GM12892 (cell line): ENCODE results near the gene PHIP.

Experiments used
- DNase-seq: peaks from one replicate; pipeline ENCODE4 v3.0.0; 2011; ENCODE audit not compliant: insufficient read length
- FAIRE-seq: peaks from 2 replicates; lab custom pipeline; 2011; peaks lifted over from hg19 to GRCh38; lab: Jason Lieb, UNC
- POLR2A ChIP-seq: IDR thresholded peaks from 2 replicates; pipeline ENCODE4 v1.6.1; 2011; ENCODE audit warnings: low read depth, low read length, control low read depth
- POLR2AphosphoS5 ChIP-seq: IDR thresholded peaks from 2 replicates; pipeline ENCODE4 v1.6.1; 2011; ENCODE audit warnings: low read depth, low read length, control low read depth
- TAF1 ChIP-seq: IDR thresholded peaks from 2 replicates; pipeline ENCODE4 v1.6.1; 2011; ENCODE audit warnings: low read depth, mild to moderate bottlenecking, control low read depth, low read length, borderline replicate concordance

PHIP gene

DNA sequence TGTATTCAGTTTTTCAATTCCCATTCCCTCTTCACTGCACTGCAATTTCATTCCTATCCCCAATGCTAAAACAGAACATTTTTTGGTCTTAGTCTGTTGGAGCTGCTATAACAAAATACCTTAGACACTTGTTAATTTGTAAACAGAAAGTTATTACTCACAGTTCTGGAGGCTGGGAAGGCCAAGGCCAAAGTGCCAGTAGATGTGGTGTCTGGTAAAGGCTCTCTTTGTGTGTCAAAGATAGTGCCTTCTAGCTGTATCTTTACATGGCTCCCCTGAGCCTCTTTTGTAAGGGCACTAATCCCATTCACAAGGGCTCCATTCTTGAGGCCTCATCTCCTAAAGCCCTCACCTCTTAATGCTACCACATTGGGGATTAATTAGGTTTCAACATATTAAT is 40.0 kb downstream of the PHIP start:
- TF ChIP-seq POLR2A (no peak), POLR2AphosphoS5 (no peak), TAF1 (no peak)
- DNase-seq (no peak), FAIRE-seq (no peak)

DNA sequence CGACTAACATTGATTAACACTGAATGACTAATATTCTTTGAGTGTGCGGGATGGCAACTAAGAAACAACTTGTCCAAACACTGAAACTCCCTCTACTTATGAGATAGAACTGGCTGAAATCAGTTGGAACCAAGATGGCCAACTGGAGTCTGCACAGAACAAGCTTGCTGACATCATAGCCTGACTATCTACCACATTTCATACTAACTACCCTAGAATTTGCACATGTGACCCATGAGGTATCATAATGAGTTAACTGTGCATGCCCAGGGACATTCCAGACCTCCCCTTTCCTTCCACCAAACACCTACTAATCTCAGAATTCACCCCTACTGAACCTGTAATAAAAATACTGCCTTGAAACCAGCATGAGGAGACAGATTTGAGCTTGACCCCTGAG is 43.2 kb downstream of the PHIP start:
- FAIRE-seq (peak; percentile 50), DNase-seq (no peak)
- TF ChIP-seq TAF1 (no peak), POLR2A (no peak), POLR2AphosphoS5 (no peak)

DNA sequence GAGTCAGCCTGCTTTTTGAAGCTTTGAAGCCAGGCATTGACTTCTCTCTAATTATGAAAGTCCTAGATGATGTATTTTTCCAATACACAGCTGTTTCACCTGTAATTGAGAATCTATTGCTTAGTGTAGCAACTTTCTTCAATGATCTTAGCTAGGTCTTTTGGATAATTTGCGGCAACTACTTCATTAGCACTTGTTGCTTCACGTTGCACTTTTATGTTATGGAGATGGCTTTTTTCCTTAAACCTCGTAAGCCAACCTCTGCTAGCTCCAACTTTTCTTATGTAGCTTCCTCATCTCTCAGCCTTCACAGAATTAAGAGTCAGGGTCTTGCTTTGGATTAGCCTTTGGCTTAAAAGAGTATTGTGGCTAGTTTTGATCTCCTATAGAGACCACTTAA is 44.8 kb downstream of the PHIP start:
- no peak for TF ChIP-seq POLR2A
- no peak for TF ChIP-seq POLR2AphosphoS5
- no peak for TF ChIP-seq TAF1

DNA sequence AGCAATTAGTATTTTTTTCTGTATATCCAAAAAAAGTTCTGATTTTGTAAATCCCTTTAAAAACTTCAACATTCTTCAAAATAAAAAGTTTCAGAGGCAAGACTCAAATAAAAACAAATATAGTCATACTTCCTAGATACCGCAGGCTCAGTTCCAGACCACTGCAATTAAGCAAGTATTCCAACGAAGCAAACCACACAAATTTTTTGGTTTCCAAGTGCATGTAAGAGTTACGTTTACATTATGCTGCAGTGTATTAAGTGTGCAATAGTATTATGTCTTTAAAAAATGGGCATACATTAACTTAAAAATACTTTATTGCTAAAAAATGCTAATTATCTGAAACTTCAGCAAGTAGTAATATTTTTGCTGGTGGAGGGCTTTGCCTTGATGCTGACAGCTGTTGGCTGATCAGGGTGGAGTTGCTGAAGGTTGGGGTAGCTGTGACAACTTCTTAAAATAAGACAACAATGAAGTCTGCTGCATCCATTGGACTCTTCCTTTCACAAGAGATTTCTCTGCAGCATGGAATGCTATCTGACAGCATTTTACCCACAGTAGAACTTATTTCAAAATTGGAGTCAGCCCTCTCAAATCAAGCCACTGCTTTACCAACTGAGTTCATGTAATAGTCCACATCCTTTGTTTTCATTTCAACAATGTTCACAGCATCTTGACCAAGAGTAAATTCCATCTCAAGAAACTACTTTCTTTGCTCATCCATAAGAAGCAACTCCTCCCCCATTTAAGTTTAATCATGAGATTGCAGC is 46.0 kb downstream of the PHIP start:
- peak; percentile 53 for FAIRE-seq
- no peak for DNase-seq
- TF ChIP-seq POLR2A = no peak
- TF ChIP-seq TAF1 = no peak
- no peak for TF ChIP-seq POLR2AphosphoS5

More for the DNA sequence above, 44.8 kb downstream of the PHIP start:
- DNase-seq = no peak
- peak; percentile 70 for FAIRE-seq

DNA sequence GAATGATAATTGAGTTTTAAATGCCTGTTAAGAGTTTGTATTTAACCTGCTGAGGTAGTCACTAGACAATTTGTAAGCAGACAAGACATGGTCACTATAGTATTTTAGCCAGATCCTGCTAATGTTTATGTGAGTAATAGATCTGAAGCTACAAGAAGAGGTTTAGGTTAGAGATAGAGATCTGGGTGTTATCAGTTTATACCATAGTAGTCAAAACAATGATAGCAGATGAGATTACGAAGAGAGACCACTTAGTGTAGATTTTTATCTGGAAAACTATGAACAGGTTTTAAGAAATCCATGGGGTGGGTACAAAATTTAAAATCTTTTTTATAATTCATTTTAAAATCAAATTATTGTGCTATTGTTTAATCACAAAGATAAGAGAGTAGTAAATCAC is 47.5 kb downstream of the PHIP start:
- no peak for FAIRE-seq
- TF ChIP-seq POLR2A (no peak), POLR2AphosphoS5 (no peak), TAF1 (no peak)
- DNase-seq = no peak

DNA sequence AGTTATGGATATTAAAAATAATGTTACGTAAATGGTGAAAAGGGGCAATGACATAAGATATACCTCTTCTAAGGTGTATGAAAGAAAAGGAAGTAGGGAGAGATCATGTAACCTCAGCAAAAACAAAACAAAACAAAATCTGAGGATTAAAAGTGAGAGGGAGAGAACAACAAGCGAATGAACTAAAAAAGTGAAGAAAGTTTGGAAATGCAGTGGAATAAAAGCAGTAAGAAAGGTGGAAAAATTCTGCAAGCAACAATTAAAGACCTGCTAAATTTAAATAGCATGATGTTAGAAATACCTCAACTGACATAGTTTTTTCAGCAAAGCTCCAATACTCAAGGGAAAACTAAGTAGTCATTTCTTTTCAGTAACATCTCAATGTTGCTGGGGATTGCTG is 48.0 kb downstream of the PHIP start:
- DNase-seq = no peak
- no peak for FAIRE-seq
- TF ChIP-seq TAF1 (no peak), POLR2AphosphoS5 (no peak), POLR2A (no peak)

DNA sequence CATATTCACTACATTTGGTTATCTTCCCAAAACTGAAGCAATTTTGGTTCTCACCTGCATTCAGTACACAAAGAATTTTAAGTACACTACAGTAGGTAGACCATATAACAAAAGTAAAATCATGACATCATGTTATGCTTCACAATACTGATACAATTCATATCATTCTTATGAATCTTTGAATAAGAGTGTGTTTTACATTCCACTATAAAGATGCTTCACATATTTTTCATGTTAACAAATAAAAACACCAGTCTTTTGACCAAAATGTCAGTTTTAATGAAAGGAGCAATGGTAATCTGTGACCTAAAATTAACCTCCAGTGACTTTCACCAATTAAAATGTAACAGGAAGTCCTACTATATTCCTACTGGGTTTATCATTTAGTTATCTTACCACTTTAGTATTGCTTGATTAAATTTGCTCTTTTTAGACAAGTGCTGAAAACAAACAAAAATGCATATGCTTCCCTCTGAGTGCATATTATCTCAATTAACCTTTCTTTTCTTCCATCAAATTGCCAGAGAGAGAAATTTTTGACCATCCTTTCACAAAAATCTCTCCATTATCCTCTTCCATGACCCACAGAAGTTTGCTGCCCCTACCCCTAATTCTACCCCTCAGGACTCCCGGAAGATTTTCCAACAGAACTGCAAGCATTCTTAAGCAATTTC is 49.3 kb downstream of the PHIP start:
- DNase-seq (no peak), FAIRE-seq (no peak)
- TF ChIP-seq POLR2A = no peak

DNA sequence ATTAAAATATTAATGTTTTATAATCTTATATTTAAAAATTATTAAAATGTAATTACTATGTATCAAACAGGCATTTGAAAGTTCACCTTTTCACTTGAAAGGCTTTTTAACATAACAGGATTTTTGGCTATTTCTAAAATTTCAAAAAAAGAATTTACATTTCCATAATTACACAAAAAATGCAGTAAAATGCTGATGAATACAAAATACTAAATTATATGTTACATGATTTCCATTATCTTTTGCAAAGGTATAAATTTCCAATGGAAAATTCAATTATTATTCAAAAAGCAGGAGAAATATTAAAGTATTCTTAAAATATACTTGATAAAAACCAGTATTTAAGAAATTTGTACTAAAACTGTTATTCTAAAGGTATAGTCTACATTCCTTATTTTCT is 66.1 kb downstream of the PHIP start:
- no peak for DNase-seq
- no peak for TF ChIP-seq POLR2AphosphoS5
- TF ChIP-seq POLR2A = no peak
- TF ChIP-seq TAF1 = no peak
- no peak for FAIRE-seq

DNA sequence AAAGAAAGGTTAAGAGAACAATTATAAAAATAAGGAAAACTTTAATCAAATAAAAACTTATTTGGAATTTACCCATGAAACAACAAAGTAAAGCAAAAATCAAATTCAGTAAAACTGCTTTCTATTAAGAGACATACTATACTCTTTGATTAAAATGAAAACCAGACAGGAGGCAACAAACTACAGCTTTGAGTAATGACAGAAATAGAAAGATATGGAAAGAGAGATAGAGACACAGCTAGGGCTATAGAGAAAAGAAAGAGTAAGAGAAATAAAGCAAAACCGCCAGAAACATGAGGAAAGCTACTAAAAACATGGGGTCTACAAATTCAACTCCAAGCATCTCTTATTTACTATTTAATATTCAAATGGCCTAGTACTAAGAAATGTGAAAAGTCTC is 67.6 kb downstream of the PHIP start:
- DNase-seq (no peak), FAIRE-seq (no peak)
- TF ChIP-seq TAF1 (no peak), POLR2AphosphoS5 (no peak), POLR2A (no peak)

DNA sequence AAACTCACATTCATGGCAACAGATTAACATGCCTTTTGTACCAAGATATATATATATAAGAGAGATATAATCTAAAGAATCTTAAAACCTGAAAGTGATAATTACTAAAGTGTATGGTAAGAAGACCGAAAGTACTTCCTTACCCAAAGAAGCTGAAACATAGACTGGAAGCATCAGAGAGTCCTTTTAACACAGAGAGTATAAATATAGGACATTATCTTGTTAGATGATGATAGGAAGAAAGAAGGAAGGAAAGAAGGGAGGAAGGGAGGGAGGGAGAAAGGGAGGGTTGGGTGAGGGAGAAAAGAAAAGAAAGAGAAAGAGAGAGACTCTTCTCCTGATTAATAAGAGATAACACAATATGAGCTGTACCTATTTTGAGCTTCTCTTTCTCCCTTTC is 68.2 kb downstream of the PHIP start:
- no peak for FAIRE-seq
- DNase-seq = no peak
- no peak for TF ChIP-seq POLR2A
- no peak for TF ChIP-seq TAF1
- no peak for TF ChIP-seq POLR2AphosphoS5

DNA sequence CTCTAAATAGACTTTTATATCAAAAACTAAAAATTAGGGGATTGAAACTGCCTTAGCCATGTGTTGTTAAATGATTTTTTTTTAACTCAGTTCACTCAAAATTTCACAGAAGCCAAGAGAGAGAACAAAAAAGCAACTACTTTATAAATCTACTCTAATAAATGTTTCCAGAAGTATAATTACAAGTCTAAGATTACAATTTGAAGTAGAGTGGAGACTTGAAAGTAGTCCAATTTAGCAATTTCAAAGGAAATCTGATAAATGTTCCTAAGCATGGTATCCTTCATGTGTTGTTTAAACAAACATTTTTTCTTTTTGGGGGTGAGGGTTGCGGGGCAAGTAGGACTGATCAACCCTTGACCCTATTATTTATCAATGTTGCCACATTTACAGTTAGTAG is 72.6 kb downstream of the PHIP start:
- TF ChIP-seq POLR2AphosphoS5 (no peak), TAF1 (no peak), POLR2A (no peak)
- DNase-seq (no peak), FAIRE-seq (no peak)

DNA sequence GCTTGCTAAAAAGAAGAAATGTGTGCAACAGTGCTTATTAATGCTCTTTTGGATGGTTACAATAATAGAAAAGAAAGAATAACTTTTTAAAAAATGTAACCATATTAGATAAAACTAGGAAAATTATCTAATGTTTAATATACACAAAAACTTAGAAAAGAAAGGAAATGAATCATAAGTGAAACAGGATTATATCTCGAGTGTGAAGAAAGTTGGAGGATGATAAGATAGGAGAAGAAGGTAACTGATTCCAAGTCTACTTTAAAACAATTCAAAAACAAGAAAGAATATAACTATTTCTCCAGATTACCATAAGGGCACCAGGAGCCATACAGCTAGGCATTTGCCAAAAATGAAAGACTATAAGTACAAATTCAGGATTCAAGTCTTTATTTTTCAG is 73.0 kb downstream of the PHIP start:
- FAIRE-seq (no peak), DNase-seq (no peak)

More for the DNA sequence above, 73.0 kb downstream of the PHIP start:
- TF ChIP-seq POLR2AphosphoS5 (no peak), POLR2A (no peak), TAF1 (no peak)
